Naive thymus-derived CD8-positive, alpha-beta T cell (primary cell): ENCODE results near the gene NR2C1. TPM values are rescaled to one million over a fixed set of nuclear protein-coding genes. Genes with fewer than 3 reads are reported as not detected.
"Not testable (repeated sequence)": the region's sequence is repeated elsewhere in the genome, so short reads cannot be mapped to it uniquely, and the experiment has no call there.

ENCODE experiments used
- ATAC-seq, 2 donors: fragments of 150-1000 bp; cut with Tn5 transposase in 1 of 2; sonication (Bioruptor Pico), chemical (Tn5 transposase) in 1 of 2; 1 replicate in 1 of 2; 2 replicates in 1 of 2; pipeline ENCODE4 v1.10.0; 2021; ENCODE audit warnings: mild to moderate bottlenecking in 2 of 2, moderate library complexity in 2 of 2
- POLR2A ChIA-PET: fragments of 350-600 bp; sonication (Branson Sonifier 250); formaldehyde crosslinking; loops from one replicate; lab custom pipeline; 2021; ENCODE audit warnings: antibody characterized with exemption; lab: Charles Lee
- DNase-seq, 10 donors: peaks; one replicate each; pipeline versions ENCODE4 v3.0.0 to v3.0.0-alpha.2; 2020 to 2022
- H3K27ac Mint-ChIP-seq, 10 donors: one replicate each; pipeline ENCODE4 v1.8.0; 2020 to 2022; ENCODE audit warnings: mild to moderate bottlenecking in 10 of 10, mixed read lengths in 10 of 10, moderate library complexity in 4 of 10, inconsistent platforms in 1 of 10
- H3K27me3 Mint-ChIP-seq, 5 donors: one replicate each; pipeline ENCODE4 v1.8.0; 2021 to 2022; ENCODE audit warnings: mixed read lengths in 5 of 5
- H3K36me3 Mint-ChIP-seq, 3 donors: one replicate each; pipeline ENCODE4 v1.8.0; 2020 to 2022; ENCODE audit warnings: mixed read lengths in 3 of 3, mild to moderate bottlenecking in 2 of 3, inconsistent platforms in 1 of 3
- H3K4me1 Mint-ChIP-seq, 4 donors: one replicate each; pipeline ENCODE4 v1.8.0; 2021 to 2022; ENCODE audit warnings: mixed read lengths in 4 of 4
- H3K4me3 Mint-ChIP-seq, 10 donors: one replicate each; pipeline ENCODE4 v1.8.0; 2020 to 2022; ENCODE audit warnings: mild to moderate bottlenecking in 10 of 10, mixed read lengths in 10 of 10, moderate library complexity in 6 of 10, inconsistent platforms in 1 of 10
- H3K9me3 Mint-ChIP-seq, 9 donors: one replicate each; pipeline ENCODE4 v1.8.0; 2020 to 2022; ENCODE audit warnings: mixed read lengths in 9 of 9, mild to moderate bottlenecking in 3 of 9, inconsistent platforms in 1 of 9, moderate library complexity in 1 of 9
- polyA plus RNA-seq, 3 donors: library from polyadenylated mRNA; unstranded; fragments of 300-500 nt; fragmentation: Illumina TruSeq; gene quantifications; one replicate each; pipeline ENCODE4 v1.2.3, GENCODE V29; 2021
- total RNA-seq, 8 experiments: library from RNA in 2 of 8; stranded (reverse) in 2 of 8; gene quantifications; one replicate each; pipeline ENCODE4 v1.2.3 and lab custom pipeline; 2021 to 2026

Gene NR2C1
- total and polyA plus RNA-seq, 5 experiments from 2014 or later, result 3.3 to 59.0 (median 7.1) TPM

DNA sequence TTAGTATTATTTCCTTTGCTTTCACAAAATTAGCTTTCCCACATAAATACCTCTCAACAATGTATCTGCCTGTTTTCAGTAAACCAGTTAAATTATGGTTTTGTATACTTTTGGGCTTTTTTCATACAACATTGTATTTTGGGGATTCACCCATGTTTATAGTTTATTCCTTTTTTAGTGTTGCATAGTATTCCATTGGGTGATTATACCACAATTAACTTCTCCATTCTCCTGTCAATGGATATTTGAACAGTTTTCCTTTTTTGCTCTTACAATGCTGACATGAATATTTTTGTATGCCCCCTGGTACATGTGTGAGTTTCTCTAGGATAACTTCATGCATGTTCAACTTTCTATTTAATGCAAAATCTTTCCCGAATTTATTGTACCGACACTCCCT is 57.3 kb downstream of the NR2C1 start:
- H3K9me3 Mint-ChIP-seq, result peaks cover 0 to 10% (median 5%) of the 10 kb centered on the region in 9 donors
- no peak overlapping the region for H3K4me3 Mint-ChIP-seq
- POLR2A ChIA-PET, result interaction anchor here (0.9 kb wide), 1 partner anchor 12 kb away, joined by 5 read pairs; the partner anchor contains the start of gene NDUFA12
- peaks cover 6 to 16% (median 9%) of the 10 kb centered on the region in 3 donors for H3K36me3 Mint-ChIP-seq
- H3K27ac Mint-ChIP-seq, result no peak overlapping the region
- no peak for DNase-seq
- ATAC-seq, result no peak
- no peaks in the 10 kb centered on the region for H3K27me3 Mint-ChIP-seq
- peaks cover 0 to 8% (median 3%) of the 10 kb centered on the region in 4 donors for H3K4me1 Mint-ChIP-seq

DNA sequence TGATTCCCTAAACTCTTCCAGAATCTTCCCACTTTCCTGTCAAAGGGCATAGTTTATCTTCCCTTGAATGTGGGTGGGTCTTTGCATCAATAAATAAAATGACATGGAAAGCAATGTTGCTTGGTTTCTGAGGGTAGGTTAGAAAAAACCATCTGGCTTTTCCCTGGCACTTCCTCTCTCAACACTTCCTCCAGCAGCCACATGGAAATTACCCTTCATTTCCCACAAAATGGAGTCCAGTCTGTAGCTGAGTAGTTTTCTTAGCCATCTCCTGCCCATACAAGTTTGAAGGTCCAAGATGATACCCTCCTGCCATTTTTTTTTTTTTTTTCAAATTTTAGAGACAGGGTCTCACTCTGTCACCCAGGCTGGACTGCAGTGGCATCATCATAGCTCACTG is 58.9 kb downstream of the NR2C1 start:
- no peaks in the 10 kb centered on the region for H3K27me3 Mint-ChIP-seq
- POLR2A ChIA-PET, result interaction anchor here (0.6 to 0.7 kb wide), 2 partner anchors 10 to 961 kb away, joined by 4 read pairs; no protein-coding TSS in a partner anchor
- H3K4me3 Mint-ChIP-seq, result no peak overlapping the region
- no peak overlapping the region for H3K27ac Mint-ChIP-seq
- peaks cover 0 to 12% (median 5%) of the 10 kb centered on the region in 4 donors for H3K4me1 Mint-ChIP-seq
- DNase-seq (no peak), ATAC-seq (no peak)
- H3K9me3 Mint-ChIP-seq, result peaks cover 0 to 10% (median 5%) of the 10 kb centered on the region in 9 donors
- H3K36me3 Mint-ChIP-seq, result peaks cover 3 to 12% (median 6%) of the 10 kb centered on the region in 3 donors

DNA sequence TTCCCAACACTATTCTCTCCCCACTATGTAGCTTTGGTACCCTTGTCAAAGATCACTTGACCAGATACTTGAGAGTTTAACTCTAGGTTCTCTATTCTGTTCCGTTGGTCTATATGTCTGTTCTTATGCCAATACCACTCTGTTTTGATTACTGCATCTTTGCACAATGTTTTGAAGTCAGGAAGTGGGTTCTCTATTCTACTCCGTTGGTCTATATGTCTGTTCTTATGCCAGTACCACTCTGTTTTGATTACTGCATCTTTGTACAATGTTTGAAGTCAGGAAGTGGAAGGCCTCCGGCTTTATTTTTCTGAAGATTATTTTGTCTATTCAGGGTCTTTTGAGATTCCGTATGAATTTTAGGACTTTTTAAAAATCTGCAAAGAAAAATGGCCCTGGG is 67.2 kb downstream of the NR2C1 start:
- POLR2A ChIA-PET, result no interaction called here
- peaks cover 12 to 42% (median 37%) of the 10 kb centered on the region in 4 donors for H3K4me1 Mint-ChIP-seq
- peaks cover 8 to 28% (median 10%) of the 10 kb centered on the region in 3 donors for H3K36me3 Mint-ChIP-seq
- H3K27me3 Mint-ChIP-seq, result no peaks in the 10 kb centered on the region
- DNase-seq, result peak in 2 of 10 donors; percentile 43 to 44
- peak overlapping the region in 7 of 10 donors; percentile 1 to 43 (median 15) for H3K4me3 Mint-ChIP-seq
- no peak for ATAC-seq
- H3K27ac Mint-ChIP-seq, result peak overlapping the region; percentile 27 to 86 (median 61)
- H3K9me3 Mint-ChIP-seq, result peaks cover 7 to 41% (median 13%) of the 10 kb centered on the region in 9 donors

DNA sequence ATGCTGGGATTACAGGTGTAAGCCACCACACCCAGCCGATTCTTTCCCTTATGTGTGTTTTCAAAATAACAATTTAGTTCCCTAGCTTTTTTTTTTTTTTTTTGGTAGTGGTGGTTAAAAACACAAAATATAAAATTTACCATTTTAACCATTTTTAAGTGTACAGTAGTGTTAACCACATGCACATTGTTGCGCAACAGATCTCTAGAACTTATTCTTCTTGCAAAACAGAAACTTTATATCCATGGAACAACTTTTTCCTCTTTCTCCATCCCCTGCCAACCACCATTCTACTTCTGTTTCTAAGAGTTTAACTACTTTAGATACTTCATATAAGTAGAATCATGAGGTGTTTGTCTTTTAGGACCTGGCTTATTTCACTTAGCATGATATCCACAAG is 68.8 kb downstream of the NR2C1 start:
- peak overlapping the region; percentile 40 to 94 (median 78) for H3K27ac Mint-ChIP-seq
- peaks cover 10 to 29% (median 22%) of the 10 kb centered on the region in 3 donors for H3K36me3 Mint-ChIP-seq

DNA sequence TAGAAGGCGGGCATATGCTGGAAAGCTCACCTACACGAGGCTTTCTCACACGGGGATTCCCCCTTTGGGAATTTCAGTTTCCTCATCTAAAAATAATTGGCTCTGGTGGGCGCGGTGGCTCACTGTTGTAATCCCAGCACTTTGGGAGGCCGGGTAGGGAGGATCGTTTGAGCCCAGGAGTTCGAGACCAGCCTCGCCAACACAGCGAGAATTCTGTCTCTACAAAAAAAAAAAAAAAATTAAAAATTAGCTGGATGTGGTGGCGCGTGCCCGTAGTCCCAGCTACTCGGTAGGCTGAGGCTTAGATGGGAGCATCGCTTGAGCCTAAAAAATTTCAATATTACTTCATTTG is 69.5 kb downstream of the NR2C1 start:
- Mint-ChIP-seq H3K4me3 (peak overlapping the region; percentile 93 to 95 (median 94)), H3K9me3 (peaks cover 7 to 31% (median 13%) of the 10 kb centered on the region in 9 donors), H3K27me3 (no peaks in the 10 kb centered on the region), H3K27ac (peak overlapping the region; percentile 90 to 97 (median 94)), H3K4me1 (peaks cover 21 to 60% (median 53%) of the 10 kb centered on the region in 4 donors), H3K36me3 (peaks cover 10 to 29% (median 29%) of the 10 kb centered on the region in 3 donors)
- ATAC-seq, result no peak
- POLR2A ChIA-PET, result interaction anchor here (0.6 to 2.2 kb wide), 9 partner anchors 11 to 544 kb away, joined by 3 to 27 read pairs (median 5); partner anchors contain the start of genes METAP2 and NR2C1
- DNase-seq, result no peak

More for the DNA sequence above, 68.8 kb downstream of the NR2C1 start:
- DNase-seq (no peak), ATAC-seq (no peak)
- peaks cover 14 to 53% (median 46%) of the 10 kb centered on the region in 4 donors for H3K4me1 Mint-ChIP-seq
- POLR2A ChIA-PET, result interaction anchor here (0.6 to 2.2 kb wide), 5 partner anchors 10 to 69 kb away, joined by 3 to 27 read pairs (median 5); partner anchors contain the start of gene NR2C1
- no peaks in the 10 kb centered on the region for H3K27me3 Mint-ChIP-seq
- peaks cover 7 to 35% (median 13%) of the 10 kb centered on the region in 9 donors for H3K9me3 Mint-ChIP-seq
- peak overlapping the region; percentile 51 to 95 (median 86) for H3K4me3 Mint-ChIP-seq

DNA sequence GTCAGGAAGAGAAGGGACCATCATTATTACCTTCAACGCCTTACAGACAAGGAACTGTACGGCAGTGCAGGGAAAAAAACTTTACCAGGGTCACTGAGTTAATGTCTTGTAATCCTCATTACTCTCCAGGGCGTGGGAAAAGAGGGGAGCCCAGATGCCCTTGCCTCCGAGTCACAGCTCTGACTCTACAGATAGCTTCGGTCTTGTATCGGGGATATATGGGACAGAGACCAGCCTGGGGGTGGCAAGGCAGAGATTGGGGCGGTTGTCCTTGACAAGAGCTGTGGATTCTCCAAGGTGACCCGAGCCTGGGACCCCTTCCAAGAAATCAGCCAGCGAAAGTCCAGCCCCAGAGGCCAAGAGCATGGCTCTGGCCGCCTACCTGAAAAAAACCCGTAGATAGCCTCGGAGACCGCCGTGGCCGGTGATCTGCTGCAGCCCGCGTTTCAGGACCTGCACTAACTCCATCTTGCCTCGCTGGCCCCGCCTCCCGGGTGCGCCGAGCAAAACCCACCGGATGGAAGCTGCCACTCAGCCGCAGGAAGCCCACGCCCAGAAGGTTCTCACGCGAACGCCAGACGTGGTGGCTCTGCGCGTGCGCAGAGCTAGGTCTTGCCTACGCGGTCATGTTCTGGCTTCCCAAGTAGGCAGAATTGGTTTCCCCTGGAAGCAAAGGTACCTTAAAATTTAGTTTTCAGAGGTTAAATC is 70.1 kb downstream of the NR2C1 start, which contains the start of gene NDUFA12:
NDUFA12 (minus strand) TSS at position 485 of the 708 bp plus-strand sequence; CDS start at position 468, 17 bp downstream.
- POLR2A ChIA-PET, result interaction anchor here (0.6 to 2.2 kb wide), 9 partner anchors 10 to 547 kb away, joined by 3 to 27 read pairs (median 5); partner anchors contain the start of genes METAP2 and NR2C1
- no peaks in the 10 kb centered on the region for H3K27me3 Mint-ChIP-seq
- H3K36me3 Mint-ChIP-seq, result peaks cover 10 to 34% (median 25%) of the 10 kb centered on the region in 3 donors

DNA sequence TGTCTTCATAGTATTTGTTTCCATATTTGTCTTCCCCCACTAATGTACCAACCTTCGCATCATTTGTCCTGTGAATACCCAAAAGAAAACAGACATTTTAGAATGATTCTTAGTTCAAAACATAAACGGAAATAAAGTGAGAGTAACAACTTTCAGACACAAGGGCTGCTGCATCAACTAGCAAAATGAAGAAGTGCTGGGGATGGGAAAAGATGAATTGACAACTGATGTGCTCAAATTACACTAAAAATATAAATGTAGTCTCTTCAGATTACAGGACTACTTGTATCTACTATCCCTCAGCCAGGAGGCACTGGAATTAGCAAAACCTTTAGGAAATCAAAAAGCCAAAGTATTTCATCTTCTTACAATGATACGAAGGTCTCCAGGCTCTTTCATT is 70.7 kb downstream of the NR2C1 start:
- Mint-ChIP-seq H3K36me3 (peaks cover 10 to 37% (median 23%) of the 10 kb centered on the region in 3 donors), H3K27ac (peak overlapping the region; percentile 90 to 97 (median 94)), H3K4me3 (peak overlapping the region; percentile 93 to 95 (median 94))

More for the DNA sequence above, 70.1 kb downstream of the NR2C1 start, which contains the start of gene NDUFA12:
- peak; percentile 87 to 97 (median 92) for DNase-seq
- Mint-ChIP-seq H3K4me3 (peak within 1 kb of the TSS; percentile 93 to 95 (median 94)), H3K27ac (peak within 1 kb of the TSS; percentile 90 to 97 (median 94)), H3K9me3 (peaks cover 7 to 30% (median 13%) of the 10 kb centered on the region in 9 donors), H3K4me1 (peaks cover 26 to 66% (median 59%) of the 10 kb centered on the region in 4 donors)
- peak; percentile 99 for ATAC-seq

DNA sequence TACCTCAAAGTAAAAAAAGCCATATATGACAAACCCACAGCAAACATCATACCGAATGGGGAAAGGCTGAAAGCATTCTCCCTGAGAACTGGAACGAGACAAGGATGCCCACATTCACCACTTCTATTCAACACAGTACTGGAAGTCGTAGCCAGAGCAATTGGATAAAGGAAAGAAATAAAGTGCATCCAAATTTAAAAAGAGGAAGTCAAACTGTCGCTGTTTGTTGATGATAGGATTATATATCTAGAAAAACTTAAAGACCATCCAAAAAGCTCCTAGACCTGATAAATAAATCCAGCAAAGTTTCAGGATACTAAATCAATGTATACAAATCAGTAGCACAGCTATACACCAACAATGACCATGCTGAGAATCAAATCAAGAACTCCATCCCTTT is 75.1 kb downstream of the NR2C1 start:
- H3K4me3 Mint-ChIP-seq, result peak overlapping the region in 7 of 10 donors; percentile 1 to 66 (median 31)

More for the DNA sequence above, 70.7 kb downstream of the NR2C1 start:
- ATAC-seq (no peak), DNase-seq (no peak)
- Mint-ChIP-seq H3K4me1 (peaks cover 29 to 72% (median 64%) of the 10 kb centered on the region in 4 donors), H3K9me3 (peaks cover 7 to 24% (median 13%) of the 10 kb centered on the region in 9 donors), H3K27me3 (no peaks in the 10 kb centered on the region)
- POLR2A ChIA-PET, result interaction anchor here (0.6 to 2.2 kb wide), 7 partner anchors 10 to 740 kb away, joined by 3 to 27 read pairs (median 5); partner anchors contain the start of gene METAP2

DNA sequence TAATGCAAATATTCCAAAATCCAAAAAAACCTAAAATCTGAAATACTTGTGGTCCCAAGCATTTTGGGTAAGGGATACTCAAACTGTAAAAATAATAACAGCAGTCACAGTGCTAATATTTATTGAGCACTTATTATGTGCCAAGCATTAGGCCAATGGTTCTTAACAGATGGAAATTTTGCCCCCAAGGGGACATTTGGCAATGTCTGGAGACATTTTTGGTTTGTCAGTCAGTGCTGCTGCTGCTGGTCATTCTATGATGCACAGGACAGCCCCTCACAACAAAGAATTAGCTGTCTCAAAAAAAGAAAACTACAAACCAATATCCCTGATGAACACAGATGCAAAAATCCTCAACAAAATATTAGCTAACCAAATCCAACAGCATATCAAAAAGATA is 75.7 kb downstream of the NR2C1 start:
- H3K27me3 Mint-ChIP-seq, result no peaks in the 10 kb centered on the region
- ATAC-seq, result no peak
- H3K9me3 Mint-ChIP-seq, result no peaks in the 10 kb centered on the region
- peaks cover under 1 to 66% (median 7%) of the 10 kb centered on the region in 3 donors for H3K36me3 Mint-ChIP-seq
- DNase-seq, result no peak
- POLR2A ChIA-PET, result no interaction called here
- peaks cover 23 to 54% (median 41%) of the 10 kb centered on the region in 4 donors for H3K4me1 Mint-ChIP-seq
- H3K4me3 Mint-ChIP-seq, result no peak overlapping the region
- peak overlapping the region in 1 of 10 donors; percentile 45 for H3K27ac Mint-ChIP-seq

More for the DNA sequence above, 75.1 kb downstream of the NR2C1 start:
- Mint-ChIP-seq H3K27ac (peak overlapping the region in 4 of 10 donors; percentile 9 to 45 (median 29)), H3K9me3 (no peaks in the 10 kb centered on the region), H3K4me1 (peaks cover 23 to 59% (median 46%) of the 10 kb centered on the region in 4 donors), H3K36me3 (peaks cover 0 to 61% (median 7%) of the 10 kb centered on the region in 3 donors), H3K27me3 (no peaks in the 10 kb centered on the region)
- POLR2A ChIA-PET, result no interaction called here
- ATAC-seq (no peak), DNase-seq (no peak)

DNA sequence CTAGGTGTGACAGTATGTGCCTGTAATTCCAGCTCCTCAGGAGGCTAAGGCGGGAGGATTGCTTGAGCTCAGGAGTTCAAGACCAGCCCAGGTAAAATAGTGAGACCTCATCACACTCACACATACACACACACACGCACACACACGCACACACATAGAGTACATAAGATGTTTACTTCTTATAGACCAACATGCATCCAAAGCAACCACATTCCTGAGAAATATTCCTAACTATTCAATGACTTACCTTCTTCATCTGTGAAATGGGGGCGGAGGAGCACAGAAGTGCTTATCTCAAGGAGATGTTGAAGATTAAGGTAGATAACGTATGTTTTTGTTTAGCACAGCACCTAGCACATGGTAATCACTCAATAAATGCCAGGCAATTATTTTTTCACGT is 76.4 kb downstream of the NR2C1 start:
- Mint-ChIP-seq H3K4me3 (no peak overlapping the region), H3K27me3 (no peaks in the 10 kb centered on the region), H3K36me3 (peaks cover 5 to 71% (median 8%) of the 10 kb centered on the region in 3 donors), H3K27ac (peak overlapping the region in 1 of 10 donors; percentile 12), H3K4me1 (peaks cover 20 to 54% (median 38%) of the 10 kb centered on the region in 4 donors), H3K9me3 (no peaks in the 10 kb centered on the region)
- POLR2A ChIA-PET, result no interaction called here
- ATAC-seq (no peak), DNase-seq (no peak)

DNA sequence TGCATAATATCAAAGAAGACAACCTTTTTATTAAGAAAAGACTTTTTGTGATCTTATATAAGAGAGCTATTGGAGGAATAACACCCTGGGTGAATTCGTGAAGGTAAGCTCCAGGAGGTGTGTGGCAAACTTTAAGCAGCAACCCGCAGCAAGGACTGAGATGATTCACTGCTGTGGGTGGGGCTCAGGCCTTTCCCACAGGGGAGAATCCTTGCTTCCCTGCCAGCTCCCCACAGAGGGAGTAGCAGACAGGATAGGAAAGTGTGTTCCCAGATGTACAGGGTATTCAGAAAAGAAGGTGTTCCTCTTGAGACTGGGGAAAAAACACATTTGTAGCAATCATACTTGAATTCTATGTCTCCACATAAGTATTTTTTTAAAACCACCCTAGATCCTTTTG is 79.1 kb downstream of the NR2C1 start:
- H3K27me3 Mint-ChIP-seq, result no peaks in the 10 kb centered on the region
- POLR2A ChIA-PET, result interaction anchor here (1.2 kb wide), 1 partner anchor 46 kb away, joined by 3 read pairs; no protein-coding TSS in a partner anchor
- no peak overlapping the region for H3K4me3 Mint-ChIP-seq
- H3K36me3 Mint-ChIP-seq, result peaks cover 5 to 64% (median 9%) of the 10 kb centered on the region in 3 donors
- peak overlapping the region in 1 of 10 donors; percentile 57 for H3K27ac Mint-ChIP-seq
- no peaks in the 10 kb centered on the region for H3K9me3 Mint-ChIP-seq
- ATAC-seq (no peak), DNase-seq (no peak)
- H3K4me1 Mint-ChIP-seq, result peaks cover 24 to 47% (median 36%) of the 10 kb centered on the region in 4 donors

DNA sequence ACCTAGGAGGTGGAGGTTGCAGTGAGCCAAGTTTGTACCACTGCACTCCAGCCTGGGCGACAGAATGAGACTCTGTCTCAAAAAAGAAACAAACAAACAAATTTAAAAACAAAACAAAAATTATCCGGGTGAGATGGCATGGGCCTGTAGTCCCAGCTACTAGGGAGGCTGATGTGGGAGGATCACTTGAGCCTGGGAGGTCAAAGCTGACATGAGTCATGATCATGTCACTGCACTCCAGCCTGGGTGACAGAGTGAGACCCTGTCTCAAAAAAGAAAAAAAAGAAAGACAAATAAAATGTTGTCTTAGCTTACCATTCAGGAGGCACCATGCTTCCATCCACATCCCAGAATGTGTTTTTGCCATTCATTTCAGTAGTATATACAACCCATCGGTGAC is 79.6 kb downstream of the NR2C1 start:
- POLR2A ChIA-PET, result interaction anchor here (1.6 kb wide), 1 partner anchor 10 kb away, joined by 4 read pairs; the partner anchor contains the start of gene NDUFA12
- not testable (repeated sequence) for H3K9me3 Mint-ChIP-seq, DNase-seq, H3K4me3 Mint-ChIP-seq, ATAC-seq, H3K27me3 Mint-ChIP-seq
- Mint-ChIP-seq H3K27ac (peak overlapping the region in 2 of 10 donors; percentile 40 to 69), H3K36me3 (peaks cover 5 to 60% (median 9%) of the 10 kb centered on the region in 3 donors), H3K4me1 (peaks cover 24 to 47% (median 36%) of the 10 kb centered on the region in 4 donors)
